Measurements from ENCODE around the gene TMEM151B. TPM values are rescaled to one million over a fixed set of nuclear protein-coding genes. Genes with fewer than 3 reads are reported as not detected.

The TMEM151B gene
- total and polyA plus RNA-seq, 10 of the 15 experiments (the other 5 are each of a cell fraction or from before 2014, with no cell fraction given), result 0.01 to 0.19 (median 0.05) TPM; not detected in 6

DNA sequence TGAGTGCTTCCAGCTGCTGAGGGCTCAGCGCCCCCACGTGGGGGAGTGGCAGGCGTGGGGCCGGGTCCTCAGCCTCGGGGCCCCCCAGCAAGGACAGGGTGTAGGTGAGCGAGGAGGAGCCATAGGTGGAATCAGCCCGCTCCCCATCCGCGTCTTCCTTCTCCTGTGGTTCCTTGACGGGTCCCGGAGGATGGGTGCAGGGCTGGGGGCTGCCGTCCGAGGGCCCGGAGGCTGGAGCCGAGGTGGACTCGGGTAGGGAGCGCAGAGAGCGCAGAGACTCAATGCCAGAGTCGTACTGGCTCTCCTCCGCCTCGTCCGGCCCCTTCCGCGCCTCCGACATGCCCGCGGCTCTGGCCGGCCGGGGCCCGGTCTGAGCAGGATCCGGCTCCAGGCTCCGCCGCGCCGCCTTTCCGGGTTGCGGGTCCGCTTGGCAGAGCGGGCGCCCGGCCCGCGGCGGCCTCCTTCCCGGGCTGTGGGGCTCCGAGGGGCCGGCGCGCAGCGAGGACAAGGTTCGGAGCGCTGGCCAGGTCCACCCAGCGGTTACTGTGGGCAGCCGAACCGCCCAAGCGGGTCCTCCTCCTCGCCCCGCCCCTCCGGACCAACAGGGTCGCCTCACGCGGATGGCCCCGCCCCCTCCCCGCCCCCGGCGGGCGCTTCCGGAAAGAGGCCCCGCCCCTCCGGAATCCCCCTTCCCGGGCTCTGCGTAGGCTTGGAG is 5.1 kb upstream of the TMEM151B start, which contains the start of gene NFKBIE (continued):
- peak; percentile 89 for TF ChIP-seq DPF2 (IDR thresholded peaks at IDR 0.05)
- no peak for TF ChIP-seq PAX8 (IDR thresholded peaks at IDR 0.05)
- TF ChIP-seq NR2F1 (conservative IDR thresholded peaks at IDR 0.05), result peak; percentile 74
- TF ChIP-seq ETV6 (conservative IDR thresholded peaks at IDR 0.05 in 1 of 2, IDR thresholded peaks at IDR 0.05 in 1 of 2; ENCODE audit: borderline replicate concordance in 1 of 2, low read depth in 1 of 2), result peak in 1 of 2 experiments; percentile 10; a peak in 1 of 4 replicates
- TF ChIP-seq SMARCA5 (IDR thresholded peaks at IDR 0.05), result peak; percentile 76
- TF ChIP-seq, protein P1, sequence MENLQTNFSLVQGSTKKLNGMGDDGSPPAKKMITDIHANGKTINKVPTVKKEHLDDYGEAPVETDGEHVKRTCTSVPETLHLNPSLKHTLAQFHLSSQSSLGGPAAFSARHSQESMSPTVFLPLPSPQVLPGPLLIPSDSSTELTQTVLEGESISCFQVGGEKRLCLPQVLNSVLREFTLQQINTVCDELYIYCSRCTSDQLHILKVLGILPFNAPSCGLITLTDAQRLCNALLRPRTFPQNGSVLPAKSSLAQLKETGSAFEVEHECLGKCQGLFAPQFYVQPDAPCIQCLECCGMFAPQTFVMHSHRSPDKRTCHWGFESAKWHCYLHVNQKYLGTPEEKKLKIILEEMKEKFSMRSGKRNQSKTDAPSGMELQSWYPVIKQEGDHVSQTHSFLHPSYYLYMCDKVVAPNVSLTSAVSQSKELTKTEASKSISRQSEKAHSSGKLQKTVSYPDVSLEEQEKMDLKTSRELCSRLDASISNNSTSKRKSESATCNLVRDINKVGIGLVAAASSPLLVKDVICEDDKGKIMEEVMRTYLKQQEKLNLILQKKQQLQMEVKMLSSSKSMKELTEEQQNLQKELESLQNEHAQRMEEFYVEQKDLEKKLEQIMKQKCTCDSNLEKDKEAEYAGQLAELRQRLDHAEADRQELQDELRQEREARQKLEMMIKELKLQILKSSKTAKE (IDR thresholded peaks at IDR 0.05; ENCODE audit: low read depth, poor library complexity, severe bottlenecking), result no peak
- peak; percentile 30; the same call in 1 of the 2 replicates for TF ChIP-seq RB1 (IDR thresholded peaks at IDR 0.05; ENCODE audit: borderline replicate concordance)
- peak in 1 of 2 experiments; percentile 79; a peak in 2 of 3 replicates for TF ChIP-seq EGR1 (IDR thresholded peaks at IDR 0.05; ENCODE audit: borderline replicate concordance in 1 of 2, low read depth in 2 of 2, low read length in 2 of 2)
- TF ChIP-seq PAX5 (IDR thresholded peaks at IDR 0.05; ENCODE audit: borderline replicate concordance, low read depth, low read length), result peak; percentile 77; the same call in 1 of the 2 replicates
- TF ChIP-seq GATAD2B (conservative IDR thresholded peaks at IDR 0.05; ENCODE audit: low read depth), result peak; percentile 97
- TF ChIP-seq, protein P2, sequence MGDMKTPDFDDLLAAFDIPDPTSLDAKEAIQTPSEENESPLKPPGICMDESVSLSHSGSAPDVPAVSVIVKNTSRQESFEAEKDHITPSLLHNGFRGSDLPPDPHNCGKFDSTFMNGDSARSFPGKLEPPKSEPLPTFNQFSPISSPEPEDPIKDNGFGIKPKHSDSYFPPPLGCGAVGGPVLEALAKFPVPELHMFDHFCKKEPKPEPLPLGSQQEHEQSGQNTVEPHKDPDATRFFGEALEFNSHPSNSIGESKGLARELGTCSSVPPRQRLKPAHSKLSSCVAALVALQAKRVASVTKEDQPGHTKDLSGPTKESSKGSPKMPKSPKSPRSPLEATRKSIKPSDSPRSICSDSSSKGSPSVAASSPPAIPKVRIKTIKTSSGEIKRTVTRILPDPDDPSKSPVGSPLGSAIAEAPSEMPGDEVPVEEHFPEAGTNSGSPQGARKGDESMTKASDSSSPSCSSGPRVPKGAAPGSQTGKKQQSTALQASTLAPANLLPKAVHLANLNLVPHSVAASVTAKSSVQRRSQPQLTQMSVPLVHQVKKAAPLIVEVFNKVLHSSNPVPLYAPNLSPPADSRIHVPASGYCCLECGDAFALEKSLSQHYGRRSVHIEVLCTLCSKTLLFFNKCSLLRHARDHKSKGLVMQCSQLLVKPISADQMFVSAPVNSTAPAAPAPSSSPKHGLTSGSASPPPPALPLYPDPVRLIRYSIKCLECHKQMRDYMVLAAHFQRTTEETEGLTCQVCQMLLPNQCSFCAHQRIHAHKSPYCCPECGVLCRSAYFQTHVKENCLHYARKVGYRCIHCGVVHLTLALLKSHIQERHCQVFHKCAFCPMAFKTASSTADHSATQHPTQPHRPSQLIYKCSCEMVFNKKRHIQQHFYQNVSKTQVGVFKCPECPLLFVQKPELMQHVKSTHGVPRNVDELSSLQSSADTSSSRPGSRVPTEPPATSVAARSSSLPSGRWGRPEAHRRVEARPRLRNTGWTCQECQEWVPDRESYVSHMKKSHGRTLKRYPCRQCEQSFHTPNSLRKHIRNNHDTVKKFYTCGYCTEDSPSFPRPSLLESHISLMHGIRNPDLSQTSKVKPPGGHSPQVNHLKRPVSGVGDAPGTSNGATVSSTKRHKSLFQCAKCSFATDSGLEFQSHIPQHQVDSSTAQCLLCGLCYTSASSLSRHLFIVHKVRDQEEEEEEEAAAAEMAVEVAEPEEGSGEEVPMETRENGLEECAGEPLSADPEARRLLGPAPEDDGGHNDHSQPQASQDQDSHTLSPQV (IDR thresholded peaks at IDR 0.05), result 0 out of 2 replicates have a peak, but pooled peaks have one; percentile 37
- TF ChIP-seq NFYB (IDR thresholded peaks at IDR 0.05; ENCODE audit: insufficient read depth, low read depth, low read length), result no peak
- TF ChIP-seq NBN (IDR thresholded peaks at IDR 0.05), result 0 out of 2 replicates have a peak, but pooled peaks have one; percentile 18
- TF ChIP-seq ZNF207 (IDR thresholded peaks at IDR 0.05; ENCODE audit: borderline replicate concordance), result 0 out of 2 replicates have a peak, but pooled peaks have one; percentile 29
- no peak for TF ChIP-seq GABPA (IDR thresholded peaks at IDR 0.05; ENCODE audit: low read depth)
- TF ChIP-seq, protein P3, sequence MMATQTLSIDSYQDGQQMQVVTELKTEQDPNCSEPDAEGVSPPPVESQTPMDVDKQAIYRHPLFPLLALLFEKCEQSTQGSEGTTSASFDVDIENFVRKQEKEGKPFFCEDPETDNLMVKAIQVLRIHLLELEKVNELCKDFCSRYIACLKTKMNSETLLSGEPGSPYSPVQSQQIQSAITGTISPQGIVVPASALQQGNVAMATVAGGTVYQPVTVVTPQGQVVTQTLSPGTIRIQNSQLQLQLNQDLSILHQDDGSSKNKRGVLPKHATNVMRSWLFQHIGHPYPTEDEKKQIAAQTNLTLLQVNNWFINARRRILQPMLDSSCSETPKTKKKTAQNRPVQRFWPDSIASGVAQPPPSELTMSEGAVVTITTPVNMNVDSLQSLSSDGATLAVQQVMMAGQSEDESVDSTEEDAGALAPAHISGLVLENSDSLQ (IDR thresholded peaks at IDR 0.05), result peak; percentile 25; the same call in 1 of the 2 replicates
- 0 out of 2 replicates have a peak, but pooled peaks have one; percentile 22 for TF ChIP-seq STAT1 (conservative IDR thresholded peaks at IDR 0.05)
- no peak for TF ChIP-seq BRCA1 (IDR thresholded peaks at IDR 0.05; ENCODE audit: low read depth, low read length)
- TF ChIP-seq CHD2 (IDR thresholded peaks at IDR 0.05; ENCODE audit: borderline replicate concordance, low read depth, low read length), result no peak
- 0 out of 4 replicates have a peak, but pooled peaks of 1 of the 2 experiments have one; percentile 7 for TF ChIP-seq SRF (IDR thresholded peaks at IDR 0.05; ENCODE audit: low read depth in 2 of 2, low read length in 2 of 2)
- peak; percentile 4 to 9; a peak in 2 of 4 replicates for TF ChIP-seq BHLHE40 (IDR thresholded peaks at IDR 0.05; ENCODE audit: borderline replicate concordance in 1 of 2, low read depth in 2 of 2, low read length in 1 of 2)

All from GM12878 (cell line).